ENCODE measurements around the gene HDAC10.
"Not testable (repeated sequence)": the region's sequence is repeated elsewhere in the genome, so short reads cannot be mapped to it uniquely, and the experiment has no call there.

The HDAC10 gene

DNA sequence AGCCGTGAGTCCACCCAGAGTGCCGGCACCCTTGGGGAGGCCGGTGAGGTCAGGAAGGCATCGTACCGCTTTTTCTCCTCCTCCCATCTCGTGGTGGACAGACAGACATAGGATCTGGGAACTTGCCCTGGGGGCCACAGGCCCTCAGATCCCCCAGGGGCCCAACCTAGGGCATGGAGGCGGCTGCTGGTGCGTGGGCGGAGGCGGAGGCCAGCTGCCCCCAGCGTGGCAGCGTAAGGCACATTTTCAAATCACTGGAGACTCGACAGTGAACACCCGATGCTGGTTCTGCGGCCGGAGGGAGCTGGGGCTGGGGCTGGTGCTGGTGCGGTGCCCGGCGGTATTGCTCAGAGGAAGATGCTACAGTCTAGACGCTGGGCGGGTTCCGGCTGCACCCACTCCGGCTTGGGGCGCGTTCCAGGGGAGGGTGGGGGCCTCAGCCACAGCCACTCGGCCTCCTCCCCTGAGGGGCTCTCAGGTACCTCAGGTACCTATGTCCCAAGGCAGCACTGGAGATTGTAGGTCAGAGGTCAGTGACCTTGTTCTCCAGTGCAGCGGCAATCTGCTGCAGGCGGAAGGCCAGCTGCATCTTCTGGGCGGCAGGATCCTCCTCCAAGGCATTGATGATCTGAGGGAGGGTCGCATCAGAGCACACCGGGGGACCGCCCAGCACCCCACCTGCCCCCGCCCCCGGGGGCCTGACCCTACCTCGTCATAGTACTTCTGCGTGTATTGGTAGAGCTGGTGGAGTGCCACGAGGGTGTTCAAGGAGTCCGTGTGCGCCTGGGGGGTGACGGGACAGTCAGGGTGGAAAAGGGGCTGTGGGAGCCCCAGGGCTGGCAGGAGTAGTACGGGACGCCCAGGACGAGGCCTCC is 24.4 kb upstream of the HDAC10 start:
- peaks cover 12% of the 10 kb centered on the region for H3K27me3 ChIP-seq (ENCODE audit: control insufficient read depth, insufficient read depth, low read length, poor library complexity, severe bottlenecking)
- H3K4me1 ChIP-seq (ENCODE audit: control insufficient read depth, insufficient read depth, low read length) = peaks cover 31% of the 10 kb centered on the region
- no peak overlapping the region for H3K4me3 ChIP-seq (ENCODE audit: insufficient read depth, low read depth, low read length)
- 94% methylated on average over 43 of the region's 43 CpGs for WGBS, 2 experiments
- H3K36me3 ChIP-seq (ENCODE audit: control insufficient read depth, insufficient read depth, low read length) = peaks cover 44% of the 10 kb centered on the region
- peak overlapping the region; percentile 6 for H3K27ac ChIP-seq (ENCODE audit: insufficient read depth, low read depth, low read length, poor library complexity, severe bottlenecking)
- no peaks in the 10 kb centered on the region for H3K9me3 ChIP-seq (ENCODE audit: control insufficient read depth, low read length)

DNA sequence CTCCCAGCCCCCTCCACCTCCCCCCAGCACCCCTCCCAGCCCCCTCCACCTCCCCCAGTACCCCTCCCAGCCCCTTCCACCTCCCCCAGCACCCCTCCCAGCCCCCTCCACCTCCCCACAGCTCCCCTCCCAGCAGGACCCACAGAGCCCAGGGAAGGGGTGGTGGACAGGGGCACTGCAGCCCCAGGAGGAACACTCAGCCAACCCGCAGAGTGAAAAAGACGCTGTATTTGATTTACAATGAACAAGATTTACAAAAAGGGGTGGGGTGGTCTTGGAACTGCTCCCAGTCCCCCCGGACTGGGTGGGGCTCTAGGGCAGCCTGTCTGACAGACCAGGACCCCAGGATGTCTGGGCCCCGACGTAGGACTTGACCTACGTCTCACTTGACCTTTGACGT is 23.7 kb upstream of the HDAC10 start:
- H3K27me3 ChIP-seq (ENCODE audit: control insufficient read depth, insufficient read depth, low read length, poor library complexity, severe bottlenecking) = peaks cover 18% of the 10 kb centered on the region
- H3K27ac ChIP-seq (ENCODE audit: insufficient read depth, low read depth, low read length, poor library complexity, severe bottlenecking) = no peak overlapping the region
- no peak overlapping the region for H3K4me3 ChIP-seq (ENCODE audit: insufficient read depth, low read depth, low read length)
- H3K9me3 ChIP-seq (ENCODE audit: control insufficient read depth, low read length) = no peaks in the 10 kb centered on the region
- peaks cover 35% of the 10 kb centered on the region for H3K4me1 ChIP-seq (ENCODE audit: control insufficient read depth, insufficient read depth, low read length)
- WGBS, 2 experiments = 85 to 87% methylated on average over 7 of the region's 7 CpGs
- H3K36me3 ChIP-seq (ENCODE audit: control insufficient read depth, insufficient read depth, low read length) = peaks cover 44% of the 10 kb centered on the region

DNA sequence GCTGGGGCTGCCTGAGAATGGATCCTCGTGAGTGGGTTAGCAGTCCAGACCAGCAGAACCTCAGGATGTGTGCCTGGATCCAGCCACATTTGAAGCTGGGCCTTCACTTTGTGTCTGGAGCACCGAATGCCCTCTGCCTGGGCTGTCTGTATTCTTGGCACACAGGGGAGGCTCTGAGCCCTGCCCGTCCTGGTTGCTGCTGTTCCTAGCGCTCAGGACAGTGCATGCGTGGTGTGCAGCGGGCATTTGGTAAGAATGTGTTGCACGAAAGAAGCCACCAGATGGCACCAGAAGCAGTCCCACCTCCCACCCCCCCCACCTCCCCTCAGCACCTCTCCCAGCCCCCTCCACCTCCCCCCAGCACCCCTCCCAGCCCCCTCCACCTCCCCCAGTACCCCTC is 23.2 kb upstream of the HDAC10 start:
- H3K4me3 ChIP-seq (ENCODE audit: insufficient read depth, low read depth, low read length) = no peak overlapping the region
- H3K27ac ChIP-seq (ENCODE audit: insufficient read depth, low read depth, low read length, poor library complexity, severe bottlenecking) = no peak overlapping the region
- H3K27me3 ChIP-seq (ENCODE audit: control insufficient read depth, insufficient read depth, low read length, poor library complexity, severe bottlenecking) = peaks cover 23% of the 10 kb centered on the region
- peaks cover 40% of the 10 kb centered on the region for H3K4me1 ChIP-seq (ENCODE audit: control insufficient read depth, insufficient read depth, low read length)
- H3K36me3 ChIP-seq (ENCODE audit: control insufficient read depth, insufficient read depth, low read length) = peaks cover 43% of the 10 kb centered on the region
- no peaks in the 10 kb centered on the region for H3K9me3 ChIP-seq (ENCODE audit: control insufficient read depth, low read length)
- 71 to 73% methylated on average over 6 of the region's 7 CpGs for WGBS, 2 experiments

DNA sequence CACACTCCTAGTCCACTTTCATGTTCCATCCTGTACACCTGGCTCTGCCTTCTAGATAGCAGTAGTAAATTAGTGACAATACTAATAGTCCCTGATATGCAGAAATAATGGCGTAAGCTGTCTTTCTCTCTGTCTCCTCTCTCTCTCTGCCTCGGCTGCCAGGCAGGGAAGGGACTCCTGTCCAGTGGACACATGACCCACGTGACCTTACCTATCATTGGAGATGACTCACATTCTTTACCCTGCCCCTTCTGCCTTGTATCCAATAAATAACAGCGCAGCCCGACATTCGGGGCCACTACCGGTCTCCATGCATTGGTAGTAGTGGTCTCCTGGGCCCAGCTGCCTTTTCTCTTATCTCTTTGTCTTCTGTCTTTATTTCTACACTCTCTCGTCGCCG is 22.7 kb upstream of the HDAC10 start:
- not testable (repeated sequence) for H3K27ac ChIP-seq (ENCODE audit: insufficient read depth, low read depth, low read length, poor library complexity, severe bottlenecking); H3K9me3 ChIP-seq (ENCODE audit: control insufficient read depth, low read length); H3K4me3 ChIP-seq (ENCODE audit: insufficient read depth, low read depth, low read length)
- peaks cover 28% of the 10 kb centered on the region for H3K27me3 ChIP-seq (ENCODE audit: control insufficient read depth, insufficient read depth, low read length, poor library complexity, severe bottlenecking)
- H3K36me3 ChIP-seq (ENCODE audit: control insufficient read depth, insufficient read depth, low read length) = peaks cover 38% of the 10 kb centered on the region
- peaks cover 40% of the 10 kb centered on the region for H3K4me1 ChIP-seq (ENCODE audit: control insufficient read depth, insufficient read depth, low read length)
- 86 to 88% methylated on average over 10 of the region's 10 CpGs for WGBS, 2 experiments

DNA sequence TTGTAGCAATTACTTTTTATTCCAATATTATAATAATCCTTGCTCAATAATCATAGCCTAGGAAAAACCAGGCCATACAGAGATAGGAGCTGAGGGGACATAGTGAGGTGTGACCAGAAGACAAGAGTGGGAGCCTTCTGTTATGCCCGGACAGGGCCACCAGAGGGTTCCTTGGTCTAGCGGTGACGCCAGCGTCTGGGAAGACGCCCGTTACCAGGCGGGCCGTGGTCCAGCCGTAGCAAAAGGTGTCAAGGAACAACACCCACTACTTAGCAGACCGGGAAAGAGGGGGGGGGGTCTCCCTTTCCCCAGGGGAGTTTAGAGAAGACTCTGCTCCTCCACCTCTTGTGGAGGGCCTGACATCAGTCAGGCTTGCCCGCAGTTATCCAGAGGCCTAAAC is 22.3 kb upstream of the HDAC10 start:
- not testable (repeated sequence) for H3K4me3 ChIP-seq (ENCODE audit: insufficient read depth, low read depth, low read length); H3K9me3 ChIP-seq (ENCODE audit: control insufficient read depth, low read length); H3K27ac ChIP-seq (ENCODE audit: insufficient read depth, low read depth, low read length, poor library complexity, severe bottlenecking)
- H3K4me1 ChIP-seq (ENCODE audit: control insufficient read depth, insufficient read depth, low read length) = peaks cover 40% of the 10 kb centered on the region
- H3K27me3 ChIP-seq (ENCODE audit: control insufficient read depth, insufficient read depth, low read length, poor library complexity, severe bottlenecking) = peaks cover 33% of the 10 kb centered on the region
- 90 to 96% methylated on average over 11 of the region's 11 CpGs for WGBS, 2 experiments
- peaks cover 33% of the 10 kb centered on the region for H3K36me3 ChIP-seq (ENCODE audit: control insufficient read depth, insufficient read depth, low read length)

DNA sequence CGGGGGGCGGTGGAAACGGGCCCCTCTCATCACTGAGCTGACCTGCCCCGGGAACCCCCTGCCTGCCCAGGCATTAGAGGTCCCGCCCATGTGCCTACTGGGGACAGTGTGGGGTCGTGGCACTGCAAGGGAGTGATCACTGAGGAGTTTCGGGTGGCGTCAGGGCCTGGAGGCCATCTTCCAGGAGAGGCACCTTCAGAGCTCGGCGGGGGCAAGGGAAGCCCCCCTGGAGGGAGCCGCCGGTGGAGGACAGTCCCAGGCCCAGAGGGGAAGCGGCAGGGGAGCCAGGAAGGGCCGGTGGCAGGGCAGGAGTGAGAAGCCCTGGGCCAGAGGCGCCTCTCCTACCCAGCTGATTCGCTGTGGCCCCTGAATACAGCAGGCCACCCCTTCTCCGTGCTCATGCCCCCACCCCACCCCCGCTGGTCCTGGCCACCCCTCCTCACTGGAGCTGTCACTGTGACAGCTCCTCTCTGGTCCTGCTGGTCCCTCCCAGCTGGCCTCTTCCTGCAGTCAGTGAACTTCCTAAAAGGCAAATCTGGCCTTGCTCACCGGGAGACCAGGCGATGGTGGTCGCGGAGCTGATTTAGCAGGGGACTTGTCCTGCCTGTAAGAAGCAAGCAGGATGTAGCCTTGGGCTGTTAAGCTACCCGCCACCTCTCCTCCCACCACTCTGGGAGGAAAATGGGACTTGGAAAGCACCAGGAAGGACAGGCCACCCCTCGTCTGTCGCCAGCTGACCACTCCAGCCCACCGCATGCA is 21.2 kb upstream of the HDAC10 start:
- H3K27me3 ChIP-seq (ENCODE audit: control insufficient read depth, insufficient read depth, low read length, poor library complexity, severe bottlenecking) = peaks cover 44% of the 10 kb centered on the region
- H3K36me3 ChIP-seq (ENCODE audit: control insufficient read depth, insufficient read depth, low read length) = peaks cover 22% of the 10 kb centered on the region
- peaks cover 40% of the 10 kb centered on the region for H3K4me1 ChIP-seq (ENCODE audit: control insufficient read depth, insufficient read depth, low read length)
- no peaks in the 10 kb centered on the region for H3K9me3 ChIP-seq (ENCODE audit: control insufficient read depth, low read length)
- no peak overlapping the region for H3K27ac ChIP-seq (ENCODE audit: insufficient read depth, low read depth, low read length, poor library complexity, severe bottlenecking)
- H3K4me3 ChIP-seq (ENCODE audit: insufficient read depth, low read depth, low read length) = peak overlapping the region; percentile 14
- 22 to 24% methylated on average over 26 of the region's 26 CpGs for WGBS, 2 experiments

DNA sequence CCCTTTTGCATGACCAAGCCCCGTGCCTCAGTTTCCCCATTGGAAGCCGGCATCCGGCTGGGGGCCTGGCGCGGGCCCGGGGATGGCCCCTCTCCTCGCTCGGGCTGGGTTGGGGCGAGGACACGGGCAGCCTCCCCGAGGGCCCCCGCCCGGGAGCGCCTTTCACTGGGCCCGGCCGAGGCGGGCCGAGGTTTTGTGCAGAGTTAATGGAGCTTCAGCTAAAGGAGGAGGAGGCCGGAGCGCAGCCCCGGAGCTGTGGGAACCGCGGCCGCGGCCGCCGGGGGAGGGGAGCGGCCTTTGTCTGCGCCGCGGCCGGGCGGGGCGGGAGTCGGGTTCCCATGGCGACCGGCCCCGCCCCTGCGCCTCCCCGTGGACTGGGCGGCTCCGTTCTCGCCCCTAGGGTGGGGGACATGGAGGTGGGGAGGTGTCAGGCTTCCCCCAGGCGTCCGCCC is 20.5 kb upstream of the HDAC10 start:
- Histone ChIP-seq H3K36me3 (ENCODE audit: control insufficient read depth, insufficient read depth, low read length) (peaks cover 16% of the 10 kb centered on the region), H3K4me3 (ENCODE audit: insufficient read depth, low read depth, low read length) (peak overlapping the region; percentile 29), H3K27ac (ENCODE audit: insufficient read depth, low read depth, low read length, poor library complexity, severe bottlenecking) (peak overlapping the region; percentile 36), H3K4me1 (ENCODE audit: control insufficient read depth, insufficient read depth, low read length) (peaks cover 40% of the 10 kb centered on the region), H3K9me3 (ENCODE audit: control insufficient read depth, low read length) (no peaks in the 10 kb centered on the region), H3K27me3 (ENCODE audit: control insufficient read depth, insufficient read depth, low read length, poor library complexity, severe bottlenecking) (peaks cover 51% of the 10 kb centered on the region)
- WGBS, 2 experiments = 1% methylated on average over 45 of the region's 45 CpGs

DNA sequence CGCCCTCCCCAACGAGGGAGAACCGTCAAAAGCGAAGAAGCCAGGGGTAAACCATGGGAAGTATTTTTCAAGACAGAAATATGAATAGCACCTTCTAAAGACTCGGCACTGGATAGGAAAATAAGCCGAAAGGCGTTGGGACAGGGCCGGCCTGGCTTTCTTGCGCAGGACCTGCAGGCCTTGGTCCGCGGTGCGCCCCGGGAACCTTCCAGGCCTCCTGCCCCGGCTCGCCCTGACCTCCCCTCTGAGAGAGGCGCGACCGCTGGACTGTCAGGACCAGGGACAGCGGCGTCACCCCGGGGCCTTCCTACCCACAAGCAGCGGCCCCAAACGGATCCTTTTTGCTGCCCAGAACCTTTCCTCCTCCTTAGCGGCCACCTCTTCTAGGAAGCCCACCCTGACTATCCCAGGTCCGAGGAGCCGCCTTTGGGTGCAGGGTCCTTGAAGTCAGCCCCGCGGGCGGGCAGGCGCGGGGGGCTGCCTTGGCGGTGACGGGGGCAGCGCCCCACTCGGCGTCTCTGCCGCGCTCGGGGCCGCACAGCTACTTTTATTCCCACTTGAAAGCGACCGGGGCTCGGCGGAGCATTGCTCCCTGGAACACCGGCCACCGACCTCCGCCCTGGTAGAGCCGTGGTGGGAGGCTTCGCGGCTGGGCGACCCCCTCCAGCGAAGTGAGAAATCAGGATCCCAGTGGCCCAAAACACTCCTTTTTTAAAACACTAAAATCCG is 19.8 kb upstream of the HDAC10 start:
- Histone ChIP-seq H3K27me3 (ENCODE audit: control insufficient read depth, insufficient read depth, low read length, poor library complexity, severe bottlenecking) (peaks cover 57% of the 10 kb centered on the region), H3K36me3 (ENCODE audit: control insufficient read depth, insufficient read depth, low read length) (peaks cover 9% of the 10 kb centered on the region), H3K4me3 (ENCODE audit: insufficient read depth, low read depth, low read length) (peak overlapping the region; percentile 38), H3K9me3 (ENCODE audit: control insufficient read depth, low read length) (no peaks in the 10 kb centered on the region), H3K4me1 (ENCODE audit: control insufficient read depth, insufficient read depth, low read length) (peaks cover 40% of the 10 kb centered on the region), H3K27ac (ENCODE audit: insufficient read depth, low read depth, low read length, poor library complexity, severe bottlenecking) (no peak overlapping the region)
- 4 to 5% methylated on average over 53 of the region's 53 CpGs for WGBS, 2 experiments

DNA sequence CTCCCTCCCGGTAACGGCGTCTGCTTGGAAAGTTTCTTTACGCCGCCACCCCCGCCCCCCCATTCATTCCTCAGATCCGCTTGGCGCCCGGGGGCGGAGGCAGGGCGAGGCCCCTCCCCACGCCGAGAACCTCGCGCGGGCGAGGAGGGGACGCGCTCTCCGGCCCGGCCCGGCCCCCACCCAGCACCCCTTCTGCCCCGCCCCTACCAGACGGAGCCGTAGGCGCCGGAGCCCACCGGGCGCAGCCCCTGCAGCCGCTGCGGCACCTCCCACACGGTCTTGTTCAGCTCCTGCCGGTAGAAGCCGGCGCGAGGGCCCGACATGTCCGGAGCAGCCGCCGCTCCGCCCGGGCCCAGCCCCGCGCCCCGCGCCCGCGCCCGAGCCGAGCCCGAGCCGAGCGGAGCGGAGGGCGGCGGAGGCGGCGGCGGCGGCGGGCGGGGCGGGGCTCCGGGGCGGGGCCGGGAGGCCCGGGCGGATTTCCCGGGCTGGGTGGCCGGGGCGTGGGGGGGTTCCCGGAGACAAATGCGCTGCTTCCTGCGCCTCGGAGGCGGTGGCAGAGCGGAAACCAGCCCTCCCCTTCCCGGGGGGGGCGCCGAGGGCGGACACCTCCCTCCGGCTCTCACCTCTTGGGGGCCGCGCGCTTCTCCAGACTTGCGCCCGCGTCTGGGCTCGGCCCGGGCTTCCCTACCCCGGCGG is 19.1 kb upstream of the HDAC10 start, which contains the start of gene MAPK11:
Gene MAPK11, minus strand, starts transcription at position 411 of the 696 bp plus-strand sequence. Its CDS starts 88 bp downstream, at position 323.
- H3K27me3 ChIP-seq (ENCODE audit: control insufficient read depth, insufficient read depth, low read length, poor library complexity, severe bottlenecking) = peaks cover 60% of the 10 kb centered on the region
- peaks cover 37% of the 10 kb centered on the region for H3K4me1 ChIP-seq (ENCODE audit: control insufficient read depth, insufficient read depth, low read length)
- peak within 1 kb of the TSS; percentile 38 for H3K4me3 ChIP-seq (ENCODE audit: insufficient read depth, low read depth, low read length)
- no peaks in the 10 kb centered on the region for H3K9me3 ChIP-seq (ENCODE audit: control insufficient read depth, low read length)
- peaks cover 2% of the 10 kb centered on the region for H3K36me3 ChIP-seq (ENCODE audit: control insufficient read depth, insufficient read depth, low read length)
- H3K27ac ChIP-seq (ENCODE audit: insufficient read depth, low read depth, low read length, poor library complexity, severe bottlenecking) = no peak within 1 kb of the TSS
- 1% methylated on average over 92 of the region's 92 CpGs for WGBS, 2 experiments
